ENCODE data around the gene THYN1. TPM values are rescaled to one million over a fixed set of nuclear protein-coding genes. Genes with fewer than 3 reads are reported as not detected.
"Not testable (repeated sequence)": the region's sequence is repeated elsewhere in the genome, so short reads cannot be mapped to it uniquely, and the experiment has no call there.

The THYN1 gene
- polyA plus RNA-seq, 3 donors, result 63.7 to 78.8 (median 76.2) TPM

GRCh38 chr11:134281635-134282034 is 28.5 kb upstream of the THYN1 start:
- not testable (repeated sequence) for DNase-seq

DNA sequence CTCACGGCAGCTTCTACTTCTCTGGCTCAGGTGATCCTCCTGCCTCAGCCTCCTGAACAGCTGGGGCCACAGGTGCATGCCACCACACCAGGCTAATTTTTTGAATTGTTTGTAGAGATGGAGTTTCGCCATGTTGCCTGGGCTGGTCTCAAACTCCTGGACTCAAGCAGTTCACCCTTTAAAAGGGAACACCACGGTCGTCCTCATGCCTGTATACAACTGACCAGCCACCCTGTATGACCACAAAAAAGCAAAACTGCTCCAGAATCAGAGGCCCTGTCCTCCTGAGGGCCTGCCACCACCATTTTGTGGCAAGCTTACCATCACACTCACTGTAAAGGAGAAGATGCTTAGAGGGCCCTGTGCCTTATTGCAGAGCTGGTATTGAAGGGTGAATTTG is 25.2 kb upstream of the THYN1 start:
- no peak for DNase-seq

- no peak for DNase-seq
Measured at GRCh38 chr11:134277183-134278001, 24.2 kb upstream of the THYN1 start.

GRCh38 chr11:134276396-134277182 is 23.4 kb upstream of the THYN1 start:
- DNase-seq, result no peak

DNA sequence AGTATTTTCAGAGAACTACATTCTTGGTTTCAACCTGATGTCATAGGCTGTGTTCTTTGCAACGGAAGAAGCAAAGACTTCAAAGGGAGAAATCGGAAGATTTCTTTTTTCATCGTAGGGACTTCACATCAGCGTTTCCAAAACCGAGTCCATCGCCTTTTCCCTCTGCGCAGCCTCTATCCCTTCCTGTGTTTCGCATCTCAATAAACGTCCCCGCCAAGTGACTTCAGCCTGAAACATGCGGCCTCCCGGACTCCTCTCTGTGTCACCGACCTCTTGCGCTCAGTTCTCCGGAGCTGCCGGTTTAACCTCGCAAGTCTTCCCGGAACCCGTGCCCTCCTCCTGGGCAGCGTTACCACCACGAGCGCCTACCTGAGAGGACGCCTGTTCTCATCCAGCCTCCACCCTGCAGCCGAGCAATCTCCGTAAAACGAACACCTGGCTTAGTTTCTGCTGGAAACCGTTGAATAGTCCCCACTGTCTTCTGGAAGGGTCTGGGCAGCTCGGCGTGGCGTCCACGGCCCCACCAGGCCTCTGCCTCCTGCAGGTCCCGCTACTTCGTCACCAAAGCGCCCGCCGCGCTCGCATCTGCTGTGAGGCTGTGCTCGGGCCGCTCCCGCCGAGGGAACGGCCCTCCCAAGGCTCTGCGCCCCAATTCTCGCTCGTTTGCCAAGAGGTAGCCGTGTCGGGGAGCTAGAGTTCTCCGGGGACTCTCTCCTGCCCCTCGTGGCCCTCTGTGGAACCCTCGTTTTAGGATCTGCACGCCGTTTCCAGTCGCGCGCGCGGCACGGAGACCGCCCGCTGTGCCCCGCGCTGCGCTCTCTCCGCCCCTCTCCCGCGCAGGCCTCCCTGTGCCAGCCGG is 22.6 kb upstream of the THYN1 start, which contains the start of gene GLB1L3:
GLB1L3 (plus strand) TSS at position 846 of the 862 bp plus-strand sequence. CDS start 362 bp downstream, outside the sequence.
- DNase-seq, result peak; percentile 69

- no peak for DNase-seq
Measured at GRCh38 chr11:134275188-134275533, 22.0 kb upstream of the THYN1 start.

GRCh38 chr11:134273317-134273712 is 20.2 kb upstream of the THYN1 start:
- no peak for DNase-seq

GRCh38 chr11:134272381-134273316 is 19.5 kb upstream of the THYN1 start:
- DNase-seq, result no peak

GRCh38 chr11:134271978-134272377 is 18.8 kb upstream of the THYN1 start:
- DNase-seq, result no peak

DNA sequence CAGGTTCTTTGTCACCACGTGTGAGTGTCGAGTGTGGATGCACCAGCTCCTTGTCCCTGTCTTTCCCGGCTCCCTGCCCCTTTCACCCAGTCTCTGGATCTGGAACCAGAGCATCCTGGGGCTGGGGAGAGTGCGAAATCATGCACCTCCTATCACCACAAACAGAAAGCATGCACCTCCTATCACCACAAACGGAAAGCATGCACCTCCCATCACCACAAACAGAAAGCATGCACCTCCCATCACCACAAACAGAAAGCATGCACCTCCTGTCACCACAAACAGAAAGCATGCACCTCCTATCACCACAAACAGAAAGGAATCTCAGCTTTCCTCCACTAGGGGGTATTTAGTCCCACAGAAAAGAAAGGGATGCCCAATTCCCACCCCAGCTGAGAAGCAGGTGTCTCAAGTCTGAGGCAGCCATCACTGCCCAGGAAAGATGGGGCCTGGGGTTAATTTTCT is 17.1 kb upstream of the THYN1 start:
- no peak for DNase-seq

- DNase-seq, result no peak
Measured at GRCh38 chr11:134267966-134268365, 14.8 kb upstream of the THYN1 start.

- DNase-seq, result no peak
Measured at GRCh38 chr11:134267461-134267860, 14.3 kb upstream of the THYN1 start.

DNA sequence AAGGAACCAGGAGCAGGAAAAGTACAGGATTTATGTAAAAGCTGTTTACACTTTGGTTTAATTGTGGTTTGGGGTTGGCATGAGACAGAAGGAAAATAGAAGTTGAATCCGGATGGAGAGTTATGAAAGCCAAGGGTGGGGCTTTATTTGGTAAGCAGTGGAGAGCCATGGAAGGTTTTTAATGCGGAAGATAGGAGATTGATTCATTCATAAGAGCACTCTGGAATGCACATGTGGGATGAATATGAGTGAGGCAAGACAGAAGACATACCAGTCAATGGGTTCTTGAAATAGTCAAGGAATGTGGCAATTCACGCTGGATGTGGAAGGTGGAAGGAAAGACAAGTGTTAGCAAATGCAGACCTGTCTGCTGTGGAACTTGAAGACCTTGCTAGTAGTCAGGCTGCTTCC is 13.7 kb upstream of the THYN1 start:
- DNase-seq, result no peak

DNA sequence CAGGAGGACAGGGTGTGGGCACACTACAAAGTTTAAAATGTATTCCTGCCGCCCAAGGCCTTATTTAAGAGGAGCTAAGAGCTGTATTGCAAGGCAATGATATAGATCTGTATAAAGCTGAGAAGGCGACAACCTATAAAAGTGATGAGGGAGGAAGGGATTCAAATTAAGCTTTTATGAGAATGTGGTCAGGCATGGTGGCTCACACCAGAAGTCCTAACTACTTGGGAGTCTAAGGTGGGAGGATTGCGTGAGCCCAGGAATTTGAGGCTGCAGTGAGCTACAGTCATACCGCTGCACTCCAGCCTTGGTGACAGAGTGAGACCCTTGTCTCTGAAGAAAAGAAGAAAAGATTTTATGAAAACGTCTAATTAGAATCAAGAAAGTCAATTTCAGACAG is 13.3 kb upstream of the THYN1 start:
- DNase-seq, result no peak

GRCh38 chr11:134264966-134265764 is 12.0 kb upstream of the THYN1 start:
- no peak for DNase-seq

GRCh38 chr11:134261626-134262488 is 8.7 kb upstream of the THYN1 start:
- no peak for DNase-seq

DNA sequence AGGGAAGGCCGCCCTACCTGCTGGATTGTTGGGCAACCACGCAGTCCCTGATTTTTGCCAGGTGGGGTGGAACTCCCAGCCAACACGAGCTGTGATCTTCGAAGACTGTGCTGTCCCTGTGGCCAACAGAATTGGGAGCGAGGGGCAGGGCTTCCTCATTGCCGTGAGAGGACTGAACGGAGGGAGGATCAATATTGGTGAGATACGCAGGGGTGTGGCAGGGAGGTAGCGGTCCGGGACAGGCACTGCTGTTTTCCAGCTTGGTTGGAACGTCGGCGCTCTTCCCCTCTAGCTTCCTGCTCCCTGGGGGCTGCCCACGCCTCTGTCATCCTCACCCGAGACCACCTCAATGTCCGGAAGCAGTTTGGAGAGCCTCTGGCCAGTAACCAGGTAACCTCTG is 7.8 kb upstream of the THYN1 start:
- DNase-seq, result no peak

GRCh38 chr11:134260503-134260902 is 7.4 kb upstream of the THYN1 start:
- no peak for DNase-seq

GRCh38 chr11:134258577-134258976 is 5.4 kb upstream of the THYN1 start:
- no peak for DNase-seq
